ENCODE results near the gene MLNR. TPM values are rescaled to one million over a fixed set of nuclear protein-coding genes. Genes with fewer than 3 reads are reported as not detected.
A peak's percentile ranks its signal among the peaks of the same experiment; 100 is the strongest.

Gene MLNR
- total RNA-seq, 1 experiment from 2014 or later: not detected

GRCh38 chr13:49220036-49220855, at the start of gene MLNR (continued):
- peak; percentile 64; the same call in 1 of the 2 replicates for TF ChIP-seq PREB (CRISPR knock-in tag; IDR thresholded peaks at IDR 0.05; ENCODE audit: borderline replicate concordance)
- TF ChIP-seq CREB1 (CRISPR knock-in tag; IDR thresholded peaks at IDR 0.05): peak; percentile 79; the same call in 1 of the 2 replicates
- peak; percentile 21; the same call in 1 of the 2 replicates for TF ChIP-seq ELF4 (CRISPR knock-in tag; IDR thresholded peaks at IDR 0.05; ENCODE audit: low read depth)
- no peak for TF ChIP-seq JAZF1 (CRISPR knock-in tag; IDR thresholded peaks at IDR 0.05)
- TF ChIP-seq NFYB (CRISPR knock-in tag; conservative IDR thresholded peaks at IDR 0.05; ENCODE audit: low read depth): peak; percentile 3; the same call in 1 of the 2 replicates
- no peak for TF ChIP-seq MXD4 (CRISPR knock-in tag; IDR thresholded peaks at IDR 0.05; ENCODE audit: borderline replicate concordance)
- TF ChIP-seq, protein P1, sequence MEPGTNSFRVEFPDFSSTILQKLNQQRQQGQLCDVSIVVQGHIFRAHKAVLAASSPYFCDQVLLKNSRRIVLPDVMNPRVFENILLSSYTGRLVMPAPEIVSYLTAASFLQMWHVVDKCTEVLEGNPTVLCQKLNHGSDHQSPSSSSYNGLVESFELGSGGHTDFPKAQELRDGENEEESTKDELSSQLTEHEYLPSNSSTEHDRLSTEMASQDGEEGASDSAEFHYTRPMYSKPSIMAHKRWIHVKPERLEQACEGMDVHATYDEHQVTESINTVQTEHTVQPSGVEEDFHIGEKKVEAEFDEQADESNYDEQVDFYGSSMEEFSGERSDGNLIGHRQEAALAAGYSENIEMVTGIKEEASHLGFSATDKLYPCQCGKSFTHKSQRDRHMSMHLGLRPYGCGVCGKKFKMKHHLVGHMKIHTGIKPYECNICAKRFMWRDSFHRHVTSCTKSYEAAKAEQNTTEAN (CRISPR knock-in tag; IDR thresholded peaks at IDR 0.05): peak; percentile 93
- TF ChIP-seq TEAD1 (CRISPR knock-in tag; IDR thresholded peaks at IDR 0.05): no peak
- TF ChIP-seq, protein P2, sequence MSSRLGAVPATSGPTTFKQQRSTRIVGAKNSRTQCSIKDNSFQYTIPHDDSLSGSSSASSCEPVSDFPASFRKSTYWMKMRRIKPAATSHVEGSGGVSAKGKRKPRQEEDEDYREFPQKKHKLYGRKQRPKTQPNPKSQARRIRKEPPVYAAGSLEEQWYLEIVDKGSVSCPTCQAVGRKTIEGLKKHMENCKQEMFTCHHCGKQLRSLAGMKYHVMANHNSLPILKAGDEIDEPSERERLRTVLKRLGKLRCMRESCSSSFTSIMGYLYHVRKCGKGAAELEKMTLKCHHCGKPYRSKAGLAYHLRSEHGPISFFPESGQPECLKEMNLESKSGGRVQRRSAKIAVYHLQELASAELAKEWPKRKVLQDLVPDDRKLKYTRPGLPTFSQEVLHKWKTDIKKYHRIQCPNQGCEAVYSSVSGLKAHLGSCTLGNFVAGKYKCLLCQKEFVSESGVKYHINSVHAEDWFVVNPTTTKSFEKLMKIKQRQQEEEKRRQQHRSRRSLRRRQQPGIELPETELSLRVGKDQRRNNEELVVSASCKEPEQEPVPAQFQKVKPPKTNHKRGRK (CRISPR knock-in tag; IDR thresholded peaks at IDR 0.05; ENCODE audit: borderline replicate concordance): no peak
- TF ChIP-seq JUN (CRISPR knock-in tag; IDR thresholded peaks at IDR 0.05): peak; percentile 56; the same call in 1 of the 2 replicates
- TF ChIP-seq FOXK1 (CRISPR knock-in tag; IDR thresholded peaks at IDR 0.05): peak; percentile 71; the same call in 1 of the 2 replicates

DNA sequence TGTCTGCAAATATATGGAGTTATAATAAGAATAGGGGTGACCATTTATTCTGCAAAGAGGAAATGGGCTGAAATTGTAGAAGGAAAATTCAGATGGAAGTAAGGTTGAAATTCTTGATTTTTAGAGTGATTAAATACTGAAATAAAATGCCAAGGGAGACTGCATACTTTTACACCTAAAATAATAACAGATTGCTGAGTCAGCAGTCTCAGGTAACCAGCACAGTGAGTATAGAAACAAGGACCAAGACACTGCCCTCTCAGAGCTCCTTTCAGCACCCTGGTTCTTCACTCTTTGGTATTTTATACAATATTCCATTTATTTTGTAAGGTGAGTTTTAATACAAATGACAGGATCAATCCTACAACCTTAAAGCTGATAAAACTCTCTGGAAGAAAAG, 48.8 kb upstream of the MLNR start:
- Mint-ChIP-seq H3K27ac (no peak overlapping the region), H3K4me3 (no peak overlapping the region), H3K9me3 (no peaks in the 10 kb centered on the region), H3K27me3 (ENCODE audit: low read depth) (no peaks in the 10 kb centered on the region), H3K4me1 (no peaks in the 10 kb centered on the region), H3K36me3 (peaks cover 6% of the 10 kb centered on the region)
- CTCF ChIA-PET: no interaction called here
- no peak for ATAC-seq
- POLR2A ChIA-PET: no interaction called here
- DNase-seq (ENCODE audit: low spot score): no peak
- no peak for TF ChIP-seq MLX (CRISPR knock-in tag; IDR thresholded peaks at IDR 0.05)
- TF ChIP-seq ELF4 (CRISPR knock-in tag; IDR thresholded peaks at IDR 0.05; ENCODE audit: low read depth): no peak
- TF ChIP-seq RORB (CRISPR knock-in tag; IDR thresholded peaks at IDR 0.05): no peak
- TF ChIP-seq, protein P3, sequence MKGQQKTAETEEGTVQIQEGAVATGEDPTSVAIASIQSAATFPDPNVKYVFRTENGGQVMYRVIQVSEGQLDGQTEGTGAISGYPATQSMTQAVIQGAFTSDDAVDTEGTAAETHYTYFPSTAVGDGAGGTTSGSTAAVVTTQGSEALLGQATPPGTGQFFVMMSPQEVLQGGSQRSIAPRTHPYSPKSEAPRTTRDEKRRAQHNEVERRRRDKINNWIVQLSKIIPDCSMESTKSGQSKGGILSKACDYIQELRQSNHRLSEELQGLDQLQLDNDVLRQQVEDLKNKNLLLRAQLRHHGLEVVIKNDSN (CRISPR knock-in tag; IDR thresholded peaks at IDR 0.05): no peak
- TF ChIP-seq ZNF671 (CRISPR knock-in tag; IDR thresholded peaks at IDR 0.05): no peak
- TF ChIP-seq CREM (CRISPR knock-in tag; IDR thresholded peaks at IDR 0.05): no peak
- no peak for TF ChIP-seq ZNF219 (CRISPR knock-in tag; IDR thresholded peaks at IDR 0.05; ENCODE audit: borderline replicate concordance)
- TF ChIP-seq, protein P4, sequence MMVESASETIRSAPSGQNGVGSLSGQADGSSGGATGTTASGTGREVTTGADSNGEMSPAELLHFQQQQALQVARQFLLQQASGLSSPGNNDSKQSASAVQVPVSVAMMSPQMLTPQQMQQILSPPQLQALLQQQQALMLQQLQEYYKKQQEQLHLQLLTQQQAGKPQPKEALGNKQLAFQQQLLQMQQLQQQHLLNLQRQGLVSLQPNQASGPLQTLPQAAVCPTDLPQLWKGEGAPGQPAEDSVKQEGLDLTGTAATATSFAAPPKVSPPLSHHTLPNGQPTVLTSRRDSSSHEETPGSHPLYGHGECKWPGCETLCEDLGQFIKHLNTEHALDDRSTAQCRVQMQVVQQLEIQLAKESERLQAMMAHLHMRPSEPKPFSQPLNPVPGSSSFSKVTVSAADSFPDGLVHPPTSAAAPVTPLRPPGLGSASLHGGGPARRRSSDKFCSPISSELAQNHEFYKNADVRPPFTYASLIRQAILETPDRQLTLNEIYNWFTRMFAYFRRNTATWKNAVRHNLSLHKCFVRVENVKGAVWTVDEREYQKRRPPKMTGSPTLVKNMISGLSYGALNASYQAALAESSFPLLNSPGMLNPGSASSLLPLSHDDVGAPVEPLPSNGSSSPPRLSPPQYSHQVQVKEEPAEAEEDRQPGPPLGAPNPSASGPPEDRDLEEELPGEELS (CRISPR knock-in tag; IDR thresholded peaks at IDR 0.05): no peak
- TF ChIP-seq, protein P5, sequence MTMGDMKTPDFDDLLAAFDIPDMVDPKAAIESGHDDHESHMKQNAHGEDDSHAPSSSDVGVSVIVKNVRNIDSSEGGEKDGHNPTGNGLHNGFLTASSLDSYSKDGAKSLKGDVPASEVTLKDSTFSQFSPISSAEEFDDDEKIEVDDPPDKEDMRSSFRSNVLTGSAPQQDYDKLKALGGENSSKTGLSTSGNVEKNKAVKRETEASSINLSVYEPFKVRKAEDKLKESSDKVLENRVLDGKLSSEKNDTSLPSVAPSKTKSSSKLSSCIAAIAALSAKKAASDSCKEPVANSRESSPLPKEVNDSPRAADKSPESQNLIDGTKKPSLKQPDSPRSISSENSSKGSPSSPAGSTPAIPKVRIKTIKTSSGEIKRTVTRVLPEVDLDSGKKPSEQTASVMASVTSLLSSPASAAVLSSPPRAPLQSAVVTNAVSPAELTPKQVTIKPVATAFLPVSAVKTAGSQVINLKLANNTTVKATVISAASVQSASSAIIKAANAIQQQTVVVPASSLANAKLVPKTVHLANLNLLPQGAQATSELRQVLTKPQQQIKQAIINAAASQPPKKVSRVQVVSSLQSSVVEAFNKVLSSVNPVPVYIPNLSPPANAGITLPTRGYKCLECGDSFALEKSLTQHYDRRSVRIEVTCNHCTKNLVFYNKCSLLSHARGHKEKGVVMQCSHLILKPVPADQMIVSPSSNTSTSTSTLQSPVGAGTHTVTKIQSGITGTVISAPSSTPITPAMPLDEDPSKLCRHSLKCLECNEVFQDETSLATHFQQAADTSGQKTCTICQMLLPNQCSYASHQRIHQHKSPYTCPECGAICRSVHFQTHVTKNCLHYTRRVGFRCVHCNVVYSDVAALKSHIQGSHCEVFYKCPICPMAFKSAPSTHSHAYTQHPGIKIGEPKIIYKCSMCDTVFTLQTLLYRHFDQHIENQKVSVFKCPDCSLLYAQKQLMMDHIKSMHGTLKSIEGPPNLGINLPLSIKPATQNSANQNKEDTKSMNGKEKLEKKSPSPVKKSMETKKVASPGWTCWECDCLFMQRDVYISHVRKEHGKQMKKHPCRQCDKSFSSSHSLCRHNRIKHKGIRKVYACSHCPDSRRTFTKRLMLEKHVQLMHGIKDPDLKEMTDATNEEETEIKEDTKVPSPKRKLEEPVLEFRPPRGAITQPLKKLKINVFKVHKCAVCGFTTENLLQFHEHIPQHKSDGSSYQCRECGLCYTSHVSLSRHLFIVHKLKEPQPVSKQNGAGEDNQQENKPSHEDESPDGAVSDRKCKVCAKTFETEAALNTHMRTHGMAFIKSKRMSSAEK (CRISPR knock-in tag; IDR thresholded peaks at IDR 0.05; ENCODE audit: borderline replicate concordance): no peak
- TF ChIP-seq, protein P6, sequence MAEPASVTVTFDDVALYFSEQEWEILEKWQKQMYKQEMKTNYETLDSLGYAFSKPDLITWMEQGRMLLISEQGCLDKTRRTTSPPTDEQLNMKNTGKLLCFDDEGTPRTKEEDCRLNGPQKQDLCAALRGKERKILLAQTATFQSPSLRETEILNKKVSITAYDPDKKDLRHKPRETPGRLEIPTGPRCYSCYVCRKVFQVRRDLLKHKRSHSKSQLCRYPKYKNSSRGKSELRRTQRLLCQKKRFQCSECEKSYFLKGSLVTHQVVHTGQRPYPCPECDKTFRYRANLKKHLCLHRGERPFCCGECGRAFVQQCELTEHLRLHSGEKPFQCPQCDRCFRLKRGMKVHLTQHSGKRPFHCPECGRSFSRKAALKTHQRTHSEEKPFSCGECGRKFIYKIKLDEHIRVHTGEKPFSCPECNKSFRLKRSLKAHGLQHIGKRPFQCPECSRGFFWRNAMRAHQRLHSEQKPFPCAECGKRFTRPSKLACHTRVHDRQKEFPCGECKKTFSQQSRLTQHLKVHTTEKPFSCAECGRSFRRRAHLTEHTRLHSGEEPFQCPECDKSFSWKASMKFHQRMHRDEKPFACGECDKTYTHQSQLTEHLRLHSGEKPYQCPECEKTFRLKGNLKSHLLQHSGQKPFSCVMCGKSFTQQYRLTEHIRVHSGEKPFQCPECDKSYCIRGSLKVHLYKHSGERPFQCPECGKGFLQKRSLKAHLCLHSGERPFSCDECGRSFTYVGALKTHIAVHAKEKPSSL (CRISPR knock-in tag; conservative IDR thresholded peaks at IDR 0.05): no peak
